Stimulated activated CD8-positive, alpha-beta memory T cell treated with anti-CD3 and anti-CD28 coated beads, Interleukin-15, amount 100 ng/mL, for 1 hour (primary cell): ENCODE measurements around the gene TRIM37.
A peak's percentile ranks its signal among the peaks of the same experiment; 100 is the strongest.
"Not testable (repeated sequence)": the region's sequence is repeated elsewhere in the genome, so short reads cannot be mapped to it uniquely, and the experiment has no call there.

Experiments
- DNase-seq: peaks from one replicate; pipeline ENCODE4 v3.0.0-alpha.2; 2020; ENCODE audit warnings: low read depth

Gene TRIM37, protein sequence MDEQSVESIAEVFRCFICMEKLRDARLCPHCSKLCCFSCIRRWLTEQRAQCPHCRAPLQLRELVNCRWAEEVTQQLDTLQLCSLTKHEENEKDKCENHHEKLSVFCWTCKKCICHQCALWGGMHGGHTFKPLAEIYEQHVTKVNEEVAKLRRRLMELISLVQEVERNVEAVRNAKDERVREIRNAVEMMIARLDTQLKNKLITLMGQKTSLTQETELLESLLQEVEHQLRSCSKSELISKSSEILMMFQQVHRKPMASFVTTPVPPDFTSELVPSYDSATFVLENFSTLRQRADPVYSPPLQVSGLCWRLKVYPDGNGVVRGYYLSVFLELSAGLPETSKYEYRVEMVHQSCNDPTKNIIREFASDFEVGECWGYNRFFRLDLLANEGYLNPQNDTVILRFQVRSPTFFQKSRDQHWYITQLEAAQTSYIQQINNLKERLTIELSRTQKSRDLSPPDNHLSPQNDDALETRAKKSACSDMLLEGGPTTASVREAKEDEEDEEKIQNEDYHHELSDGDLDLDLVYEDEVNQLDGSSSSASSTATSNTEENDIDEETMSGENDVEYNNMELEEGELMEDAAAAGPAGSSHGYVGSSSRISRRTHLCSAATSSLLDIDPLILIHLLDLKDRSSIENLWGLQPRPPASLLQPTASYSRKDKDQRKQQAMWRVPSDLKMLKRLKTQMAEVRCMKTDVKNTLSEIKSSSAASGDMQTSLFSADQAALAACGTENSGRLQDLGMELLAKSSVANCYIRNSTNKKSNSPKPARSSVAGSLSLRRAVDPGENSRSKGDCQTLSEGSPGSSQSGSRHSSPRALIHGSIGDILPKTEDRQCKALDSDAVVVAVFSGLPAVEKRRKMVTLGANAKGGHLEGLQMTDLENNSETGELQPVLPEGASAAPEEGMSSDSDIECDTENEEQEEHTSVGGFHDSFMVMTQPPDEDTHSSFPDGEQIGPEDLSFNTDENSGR

DNA sequence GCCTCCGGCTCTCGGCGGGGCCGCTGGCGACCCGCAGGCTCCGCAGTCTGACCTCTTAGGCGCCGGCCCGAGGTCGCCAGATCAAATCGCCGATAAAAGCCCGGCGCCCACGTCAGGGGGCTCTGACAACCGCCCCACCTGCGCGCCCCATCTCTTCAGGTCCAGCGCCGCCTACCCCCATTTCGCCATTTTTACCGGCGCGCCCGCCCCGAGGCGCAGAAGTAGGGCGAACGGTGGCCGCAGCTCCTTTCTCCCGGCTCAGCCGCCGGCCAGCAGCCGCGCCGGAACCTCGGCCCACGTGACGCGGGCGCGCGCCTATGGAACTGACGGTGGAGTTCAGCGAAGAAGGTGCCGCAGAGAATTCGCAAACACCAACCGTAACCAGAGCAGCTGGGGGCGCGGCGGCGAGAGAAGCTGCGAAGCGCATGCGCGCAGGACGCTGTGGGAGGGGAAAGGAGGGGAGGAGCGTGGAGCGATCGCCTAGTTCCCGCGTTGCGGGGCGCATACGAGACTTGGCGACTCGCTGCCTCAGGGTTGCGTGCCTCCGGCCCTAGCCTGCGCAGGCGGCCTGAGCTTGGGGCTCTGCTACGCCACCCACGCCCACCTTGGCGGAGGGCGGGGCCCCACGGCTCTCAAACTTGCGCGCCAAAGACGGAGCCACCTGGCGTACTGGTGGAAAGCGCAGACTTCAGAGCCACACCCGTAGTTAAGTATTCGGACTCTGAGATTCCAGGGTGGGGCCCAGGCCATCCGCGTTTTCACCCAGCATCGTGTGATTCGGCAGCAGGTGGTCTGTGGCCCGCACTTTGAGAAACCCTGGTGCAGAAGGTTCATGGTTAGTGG, at the start of gene TRIM37:
Gene TRIM37, minus strand, starts transcription at position 418 of the 843 bp plus-strand sequence. CDS start 419 bp downstream, outside the sequence.
- DNase-seq = peak; percentile 97

DNA sequence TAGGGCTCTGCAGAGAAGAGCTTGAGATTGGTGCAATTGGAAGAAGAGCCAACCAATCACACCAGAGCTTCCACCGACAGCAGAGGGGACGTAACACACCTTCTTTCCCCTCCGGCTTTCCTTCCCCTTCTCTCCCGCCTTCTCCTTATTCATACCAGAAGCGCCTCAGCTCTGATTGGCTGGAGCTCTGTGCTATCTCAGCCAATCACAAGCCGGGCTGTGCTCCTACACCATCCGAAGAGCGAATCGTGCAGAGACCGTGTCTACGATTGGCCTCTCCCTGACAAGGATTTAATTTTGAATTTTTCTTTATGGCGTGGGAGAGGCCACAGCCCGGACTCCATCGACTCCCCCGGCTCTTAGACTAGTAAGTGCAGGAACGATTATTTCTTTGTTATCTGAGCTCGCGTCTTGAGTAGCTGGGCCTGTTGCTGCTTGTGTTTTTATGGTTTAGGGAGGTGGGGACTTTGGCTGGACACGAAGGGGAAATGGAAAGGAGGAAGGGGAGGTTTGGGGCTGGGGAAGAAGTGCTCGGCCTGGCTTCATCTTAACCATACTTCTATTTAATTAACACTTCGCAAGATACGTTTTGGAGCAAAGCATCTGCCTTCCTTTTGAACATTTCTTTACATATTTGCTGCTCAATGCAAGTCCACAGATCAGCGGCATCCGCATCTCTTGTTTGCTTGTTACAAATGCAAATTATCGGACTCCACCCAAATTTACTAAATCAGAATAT, 48.9 kb upstream of the TRIM37 start, which contains the start of gene PRR11:
Gene PRR11, plus strand, starts transcription at position 308 of the 739 bp plus-strand sequence. CDS start 14,007 bp downstream, outside the sequence.
- DNase-seq = peak; percentile 76

DNA sequence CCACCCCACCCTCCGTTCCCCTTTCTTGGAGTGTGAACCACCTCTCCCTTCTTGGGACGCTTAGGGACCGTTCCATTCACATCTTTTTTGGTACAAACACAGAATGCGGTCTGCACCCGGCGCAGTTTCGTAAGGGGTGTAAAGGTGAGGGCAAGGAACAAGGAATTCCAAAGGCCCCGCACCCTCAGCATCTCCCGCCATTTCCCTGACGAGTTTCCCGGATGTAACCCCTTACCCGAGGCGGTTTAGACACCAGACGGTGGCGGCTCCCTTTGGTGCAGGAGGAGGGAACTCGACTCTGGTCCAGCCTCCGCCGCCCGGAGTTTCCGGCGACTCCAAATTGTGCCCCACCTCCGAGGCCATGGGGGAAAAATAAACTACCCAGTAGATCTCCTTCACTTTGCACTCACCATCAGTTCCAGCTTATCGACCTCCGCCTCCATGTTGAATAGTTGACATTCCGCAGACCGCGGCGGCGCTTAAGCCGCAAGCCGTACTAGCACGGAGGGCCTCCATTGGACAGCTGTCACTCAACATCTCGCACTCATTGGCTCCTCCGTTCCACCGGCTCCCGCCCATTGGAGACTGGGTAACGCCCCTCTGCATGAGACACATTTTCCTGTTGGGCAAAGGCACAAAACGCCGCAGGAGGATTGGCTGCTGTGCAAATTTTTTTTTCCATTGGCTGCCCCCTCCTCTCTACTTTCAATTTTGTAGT, 48.2 kb upstream of the TRIM37 start, which contains the start of gene SKA2:
Gene SKA2, minus strand, starts transcription at position 466 of the 718 bp plus-strand sequence. Its CDS starts 23 bp downstream, at position 443.
- DNase-seq = peak; percentile 96

DNA sequence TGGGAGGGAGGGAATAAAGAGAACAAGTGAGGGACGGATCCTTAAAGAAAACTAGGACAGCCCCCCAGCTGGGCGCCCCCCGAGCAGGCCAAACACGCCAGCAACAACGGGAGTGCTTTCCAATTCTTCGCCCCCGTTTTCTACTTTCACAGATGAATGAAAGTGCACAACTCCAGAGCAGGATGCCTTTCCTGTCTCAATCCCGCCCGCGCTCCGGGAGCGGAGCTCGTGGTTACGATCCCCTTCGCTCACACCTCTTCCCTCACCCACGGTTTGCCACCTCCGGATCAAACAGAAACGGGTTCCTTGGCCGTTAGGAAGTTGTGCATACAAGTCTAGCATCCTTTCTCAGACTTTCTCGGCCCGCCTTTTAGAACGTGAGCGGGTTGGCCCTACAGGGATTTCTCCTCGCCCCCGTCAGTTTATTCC, 47.6 kb upstream of the TRIM37 start:
- no peak for DNase-seq

DNA sequence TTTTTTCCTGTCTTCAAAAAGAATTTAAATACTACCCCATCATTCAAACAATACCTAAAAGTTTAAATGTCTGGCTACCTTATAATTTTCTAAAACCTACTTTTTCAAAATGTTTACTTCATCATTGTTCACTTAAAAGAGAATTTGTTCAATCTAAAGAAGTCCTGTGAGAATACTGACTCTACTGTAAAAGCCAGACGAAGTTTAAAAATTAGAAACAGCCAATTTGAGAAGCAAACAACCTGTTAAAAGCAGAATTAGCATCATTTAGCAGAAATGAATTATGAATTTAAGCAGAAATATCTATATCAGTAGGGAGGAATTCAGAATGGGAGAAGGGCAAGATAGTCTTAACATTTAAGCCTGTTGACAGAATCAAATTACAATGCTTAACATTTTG, 46.2 kb upstream of the TRIM37 start:
- no peak for DNase-seq

DNA sequence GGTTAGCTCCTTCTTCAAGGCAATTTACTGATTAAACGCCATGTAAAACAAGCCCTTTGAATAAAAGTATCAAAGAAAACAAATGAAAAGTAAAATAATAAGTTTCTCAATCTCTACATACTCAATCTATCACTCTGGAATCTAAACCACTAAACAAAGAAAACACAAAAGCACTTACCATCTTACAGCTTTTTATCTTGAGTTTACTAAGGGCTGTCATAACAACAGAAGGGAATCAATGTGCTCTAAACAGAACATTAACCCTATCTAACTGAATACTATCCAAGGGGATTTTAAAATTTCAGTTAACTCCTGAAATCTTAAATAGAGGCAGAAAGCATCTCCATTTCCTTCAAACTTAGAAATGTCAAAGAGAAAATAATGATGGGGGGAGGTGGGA, 44.9 kb upstream of the TRIM37 start:
- DNase-seq = no peak

DNA sequence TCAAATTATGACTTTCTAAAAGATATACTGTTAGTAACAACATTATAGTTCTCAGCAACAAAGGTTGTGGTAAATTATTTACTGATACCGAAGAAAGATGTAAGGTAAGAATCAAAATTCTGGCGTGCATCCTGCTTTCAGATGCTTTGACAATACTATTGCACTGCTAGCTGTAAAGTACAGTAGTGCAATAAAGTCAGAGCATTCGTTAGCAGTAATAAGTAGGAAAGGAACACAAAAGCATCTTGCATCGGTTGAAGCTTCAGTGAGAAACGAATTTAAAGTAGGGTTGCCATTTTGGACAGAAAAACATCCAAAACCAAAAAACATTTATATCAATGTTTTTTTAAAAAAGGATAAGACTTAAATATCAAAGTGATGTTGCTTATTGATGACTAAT, 44.3 kb upstream of the TRIM37 start:
- DNase-seq = no peak

DNA sequence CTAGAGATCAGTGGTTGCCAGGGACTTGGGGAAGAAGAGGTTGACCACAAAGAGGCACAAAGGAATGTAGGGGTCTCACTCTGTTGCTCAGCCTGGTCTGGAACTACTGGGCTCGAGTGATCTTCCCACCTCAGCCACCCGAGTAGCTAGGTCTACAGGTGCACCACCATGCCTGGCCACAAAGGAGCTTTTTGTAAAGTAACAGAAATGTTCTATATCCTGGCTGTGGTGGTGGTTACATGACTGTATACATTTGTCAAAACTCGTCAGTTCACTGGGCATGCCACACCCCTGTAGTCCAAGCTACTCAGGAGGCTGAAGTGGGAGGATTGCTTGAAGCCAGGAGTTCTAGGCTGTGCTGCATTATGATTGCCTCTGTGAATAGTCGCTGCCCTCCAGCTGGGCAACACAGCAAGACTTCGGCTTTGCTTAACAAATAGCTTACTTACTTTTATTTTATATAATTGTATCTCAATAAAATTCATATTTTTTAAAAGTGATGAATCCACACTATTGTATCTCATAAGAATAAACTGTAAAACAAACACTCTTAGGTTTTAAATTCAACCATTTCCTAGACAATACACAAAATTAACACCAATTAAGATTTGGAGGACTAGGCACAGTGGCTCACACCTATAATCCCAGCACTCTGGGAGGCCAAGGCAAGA, 43.3 kb upstream of the TRIM37 start:
- DNase-seq = no peak

DNA sequence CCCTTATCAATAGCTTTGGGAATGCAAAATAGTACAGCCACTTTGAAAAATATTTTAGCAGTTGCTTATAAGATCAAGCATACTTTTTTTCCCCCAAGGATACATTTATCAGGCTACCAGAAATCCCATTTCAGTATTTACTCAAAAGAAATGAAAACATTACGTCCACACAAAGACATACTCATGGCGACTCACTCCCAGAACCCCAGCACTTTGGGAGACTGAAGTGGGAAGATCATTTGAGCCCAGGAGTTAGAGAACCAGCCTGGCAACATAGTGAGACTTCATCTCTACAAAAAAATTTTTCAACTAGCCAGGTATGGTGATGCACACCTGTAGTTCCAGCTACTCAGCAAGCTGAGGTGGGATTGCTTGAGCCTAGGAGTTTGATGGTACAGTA, 42.4 kb upstream of the TRIM37 start:
- DNase-seq = no peak

DNA sequence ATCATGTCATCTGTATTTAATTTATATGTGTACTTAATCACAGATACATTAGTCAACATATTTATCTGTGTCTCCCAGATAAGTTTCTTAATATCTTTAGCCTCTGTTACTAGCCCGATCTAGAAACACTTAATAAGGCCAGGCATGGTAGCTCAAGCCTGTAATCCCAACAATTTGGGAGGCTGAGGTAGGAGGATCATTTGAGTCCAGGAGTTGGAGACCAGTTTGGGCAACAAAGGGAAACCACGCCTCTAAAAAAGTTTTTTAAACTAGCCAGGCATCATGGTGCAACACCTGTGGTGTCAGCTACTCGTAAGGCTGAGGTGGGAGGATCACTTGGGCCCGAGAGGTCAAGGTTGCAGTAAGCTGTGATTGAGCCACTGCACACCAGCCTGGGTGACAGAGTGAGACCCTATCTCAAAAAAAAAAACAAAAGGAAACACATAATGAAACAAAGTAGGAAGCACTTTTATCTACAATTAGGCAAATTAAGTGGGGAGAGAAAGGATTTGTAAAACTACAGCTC, 39.0 kb upstream of the TRIM37 start:
- no peak for DNase-seq

DNA sequence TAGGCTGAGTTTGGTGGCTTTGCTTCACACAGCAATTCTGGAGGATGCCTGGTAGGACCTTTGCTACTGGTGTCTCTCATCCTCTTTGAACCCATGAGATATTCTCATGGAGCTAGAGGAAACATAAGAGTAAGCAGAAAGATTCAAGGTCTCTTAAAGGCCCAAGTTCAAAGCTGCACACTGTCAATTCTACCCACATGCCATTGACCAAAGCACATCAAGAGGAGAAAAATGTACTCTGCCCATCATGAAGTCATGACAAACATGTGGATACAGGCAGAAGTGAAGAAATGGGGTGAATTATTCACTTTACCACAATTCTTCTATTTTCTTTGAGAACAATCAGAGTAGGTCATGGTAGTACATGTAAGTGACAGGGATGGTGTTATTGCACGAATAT, 35.2 kb upstream of the TRIM37 start:
- DNase-seq = no peak

DNA sequence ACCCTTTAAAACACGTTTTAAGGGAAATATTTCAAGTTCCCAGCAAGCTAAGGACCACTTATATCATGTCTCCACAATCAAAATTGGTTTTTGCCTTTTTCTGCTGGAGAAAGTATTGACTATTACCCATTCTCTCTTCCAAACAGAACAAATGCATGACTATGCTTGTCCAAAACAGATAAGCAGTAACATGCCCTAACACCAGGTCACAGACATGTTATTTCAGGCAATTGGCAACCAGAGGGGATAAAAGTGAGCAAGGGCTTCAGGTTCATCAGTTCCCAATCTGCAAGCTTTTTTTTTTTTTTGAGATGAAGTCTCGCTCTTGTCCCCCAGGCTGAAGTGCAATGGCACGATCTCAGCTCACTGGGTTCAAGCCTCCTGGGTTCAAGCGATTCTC, 33.3 kb upstream of the TRIM37 start:
- DNase-seq = no peak

DNA sequence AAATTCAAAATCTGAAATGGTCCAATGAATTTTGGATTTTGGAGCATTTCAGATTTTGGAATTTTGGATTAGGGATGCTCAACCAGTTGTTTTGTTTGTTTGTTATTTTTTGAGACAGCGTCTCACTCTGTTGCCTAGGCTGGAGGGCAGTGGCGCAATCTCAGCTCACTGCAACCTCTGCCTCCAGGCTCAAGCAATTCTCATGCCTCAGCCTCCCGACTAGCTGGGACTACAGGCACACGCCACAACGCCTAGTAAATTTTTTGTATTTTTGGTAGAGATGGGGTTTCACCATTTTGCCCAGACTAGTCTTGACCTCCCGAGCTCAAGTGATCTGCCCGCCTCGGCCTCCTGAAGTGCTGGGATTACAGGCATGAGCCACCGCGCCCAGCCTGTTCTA, 31.7 kb upstream of the TRIM37 start:
- not testable (repeated sequence) for DNase-seq

DNA sequence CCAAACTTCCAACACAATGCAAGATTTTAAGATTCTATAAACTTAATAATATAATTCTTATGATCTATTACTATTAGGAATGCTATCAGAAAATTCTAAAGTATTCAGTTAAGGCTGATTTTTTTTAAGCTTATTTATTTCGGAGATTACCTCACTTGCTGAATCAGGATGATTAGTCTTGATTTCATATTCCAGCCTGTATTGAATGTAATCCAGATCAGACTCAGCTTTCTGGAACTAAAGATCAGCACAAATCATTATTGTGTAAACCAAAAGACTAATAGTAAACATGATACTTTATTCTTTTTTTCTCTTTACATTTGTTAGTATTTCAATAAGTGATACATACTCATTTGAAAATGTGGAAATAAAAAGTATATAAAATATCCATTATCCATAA, 24.5 kb upstream of the TRIM37 start:
- DNase-seq = no peak

DNA sequence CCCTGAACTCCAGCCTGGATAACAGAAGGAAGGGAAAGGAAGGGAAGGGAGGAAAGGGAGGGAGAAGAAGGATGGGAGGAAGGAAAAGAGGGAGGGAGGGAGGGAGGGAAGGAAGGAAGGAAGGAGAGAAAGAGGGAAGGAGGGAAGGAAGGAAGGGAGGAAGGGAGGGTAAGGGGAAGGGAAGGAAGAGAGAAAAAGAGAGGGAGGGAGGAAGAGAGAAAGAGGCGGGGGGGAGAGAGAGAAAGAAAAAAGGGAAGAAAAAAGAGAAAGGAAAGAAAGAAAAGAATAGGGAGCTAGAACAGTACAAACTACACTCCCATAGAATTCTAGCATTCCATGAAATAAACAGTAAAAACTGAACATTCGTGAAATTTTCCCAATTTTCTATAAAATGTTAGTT, 23.1 kb upstream of the TRIM37 start:
- no peak for DNase-seq

DNA sequence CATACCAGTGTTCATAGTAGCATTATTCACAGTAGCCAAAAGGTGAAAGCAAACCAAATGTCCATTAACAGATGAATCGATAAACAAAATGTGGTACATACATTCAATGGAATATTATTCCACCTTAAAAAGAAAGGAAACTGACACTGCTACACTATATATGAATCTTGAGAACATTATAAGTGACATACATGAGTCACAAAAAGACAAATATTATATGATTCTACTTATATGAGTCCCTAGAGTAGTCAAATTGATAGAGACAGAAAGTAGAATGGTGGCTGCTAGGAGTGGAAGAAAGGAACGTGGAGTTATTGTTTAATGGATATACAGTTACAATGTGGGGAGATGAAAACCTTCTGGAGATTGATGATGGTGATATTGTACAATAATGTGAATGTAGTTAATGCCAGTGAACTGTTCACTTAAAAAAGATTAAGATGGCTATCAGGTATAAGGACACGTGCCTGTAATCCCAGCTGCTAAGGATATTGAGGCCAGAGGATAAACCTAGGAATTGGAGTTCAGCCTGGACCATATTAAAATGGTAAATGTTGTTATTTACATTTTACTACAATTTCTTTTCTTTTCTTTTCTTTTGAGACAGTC, 20.2 kb upstream of the TRIM37 start:
- no peak for DNase-seq

DNA sequence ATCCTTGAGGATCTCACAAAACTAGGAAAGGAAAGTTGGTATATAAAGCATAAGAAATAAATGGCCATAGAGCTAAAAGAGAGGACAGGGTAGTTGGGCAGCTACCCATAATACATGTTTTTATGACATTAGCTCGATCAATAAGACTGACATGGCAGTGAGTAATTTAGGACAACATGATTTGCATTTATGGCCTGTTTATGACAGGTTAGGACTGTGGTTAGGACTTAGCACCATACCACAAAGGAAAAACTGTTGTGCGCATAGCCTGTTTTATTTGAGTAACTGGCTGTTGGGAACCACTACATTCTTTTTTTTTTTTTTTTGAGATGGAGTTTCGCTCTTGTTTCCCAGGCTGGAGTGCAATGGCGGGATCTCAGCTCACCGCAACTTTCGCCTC, 18.0 kb upstream of the TRIM37 start:
- DNase-seq = no peak

DNA sequence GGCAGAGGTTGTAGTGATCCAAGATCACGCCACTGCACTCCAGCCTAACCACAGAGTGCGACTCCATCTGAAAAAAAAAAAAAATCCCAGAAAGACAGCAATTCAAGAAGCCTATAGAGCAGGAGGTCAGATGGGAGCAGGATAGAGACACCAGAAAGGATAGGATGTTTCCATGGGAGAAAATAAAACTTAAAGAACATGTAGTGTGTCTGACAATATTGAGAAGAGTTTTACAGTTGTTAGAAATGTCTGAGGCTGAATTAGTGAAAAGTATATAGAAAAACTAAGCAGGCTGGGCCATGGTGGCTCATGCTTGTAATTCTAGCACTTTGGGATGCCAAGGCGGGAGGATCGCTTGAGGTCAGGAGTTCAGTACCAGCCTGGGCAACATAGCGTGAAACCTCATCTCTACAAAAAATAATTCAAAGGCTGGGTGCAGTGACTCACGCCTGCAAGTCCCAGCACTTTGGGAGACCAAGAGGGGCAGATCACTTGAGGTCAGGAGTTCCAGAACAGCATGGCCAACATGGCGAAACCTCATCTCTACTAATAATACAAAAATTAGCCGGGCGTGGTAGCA, 15.3 kb upstream of the TRIM37 start:
- no peak for DNase-seq

DNA sequence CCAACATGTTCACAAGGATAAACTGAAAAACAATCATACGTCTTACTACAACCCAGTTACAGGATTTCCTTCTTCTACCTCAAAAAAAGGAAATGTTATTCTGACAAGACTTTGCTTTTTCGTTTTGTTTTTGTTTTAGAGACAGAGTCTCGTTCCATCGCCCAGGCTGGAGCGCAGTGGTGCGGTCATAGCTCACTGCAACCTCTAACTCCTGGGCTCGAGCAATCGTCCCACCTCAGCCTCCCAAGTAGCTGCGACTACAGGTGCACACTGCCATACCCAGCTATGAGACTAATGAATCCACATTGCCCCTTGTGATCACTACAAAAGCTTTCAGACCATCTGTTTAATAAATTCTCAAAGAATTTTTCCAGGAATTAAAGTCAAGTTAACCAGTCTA, 8.8 kb upstream of the TRIM37 start:
- no peak for DNase-seq
